ENCODE data around the gene GSN. TPM values are rescaled to one million over a fixed set of nuclear protein-coding genes. Genes with fewer than 3 reads are reported as not detected.

Gene GSN
- polyA plus RNA-seq, 3 donors, result 67.4 to 187 (median 95.8) TPM

GRCh38 chr9:121280715-121281613, 13.0 kb downstream of the GSN start:
- H3K4me3 ChIP-seq (replicated peaks in 1 of 3; ENCODE audit: low read depth in 2 of 3, low read length in 3 of 3), result peak overlapping the region in 1 of 3 experiments; percentile 24
- no peak for TF ChIP-seq CTCF (IDR thresholded peaks at IDR 0.05)
- DNase-seq, result no peak
- H3K36me3 ChIP-seq (replicated peaks in 1 of 2; ENCODE audit: control insufficient read depth in 1 of 2, insufficient read depth in 2 of 2, low read length in 2 of 2), result peaks cover 0 to 8% of the 10 kb centered on the region in 2 donors
- intact Hi-C loops (cut with micrococcal nuclease), result no loop called here
- H3K27me3 Mint-ChIP-seq (ENCODE audit: low read depth in 3 of 3), result peaks cover 0 to 2% (median 0%) of the 10 kb centered on the region in 3 donors
- peaks cover 61 to 75% of the 10 kb centered on the region in 2 donors for H3K4me1 ChIP-seq (ENCODE audit: control insufficient read depth in 1 of 2, insufficient read depth in 2 of 2, low read length in 2 of 2)
- H2AFZ ChIP-seq (ENCODE audit: insufficient read depth, low read depth, low read length, poor library complexity, severe bottlenecking), result no peak overlapping the region
- H3K4me1 Mint-ChIP-seq, result peaks cover 78% of the 10 kb centered on the region
- peaks cover 32 to 45% of the 10 kb centered on the region in 2 donors for H3K36me3 Mint-ChIP-seq
- 89% methylated on average over 10 of the region's 11 CpGs for WGBS (ENCODE audit: insufficient coverage)
- peaks cover 52% of the 10 kb centered on the region for H3K79me2 ChIP-seq (ENCODE audit: insufficient read depth, low read length)
- peaks cover 17% of the 10 kb centered on the region for H4K20me1 ChIP-seq (ENCODE audit: insufficient read depth, low read length)
- H3K4me2 ChIP-seq (replicated peaks; ENCODE audit: extremely low read depth, low read length, poor library complexity, severe bottlenecking), result no peak overlapping the region
- no peak overlapping the region for H3K9ac ChIP-seq (ENCODE audit: insufficient read depth, low read length, poor library complexity, severe bottlenecking)
- no peaks in the 10 kb centered on the region for H3K9me3 ChIP-seq (replicated peaks in 1 of 2; ENCODE audit: control insufficient read depth in 1 of 2, insufficient read depth in 1 of 2, low read length in 2 of 2)
- H3K27ac ChIP-seq (ENCODE audit: low read depth in 1 of 2, low read length in 2 of 2), result peak overlapping the region in 1 of 2 donors; percentile 44
- no peaks in the 10 kb centered on the region for H3K27me3 ChIP-seq (ENCODE audit: control insufficient read depth in 2 of 2, insufficient read depth in 2 of 2, low read length in 2 of 2)
- peak overlapping the region in 1 of 2 donors; percentile 13 for H3K4me3 Mint-ChIP-seq
- H3K27ac Mint-ChIP-seq, result peak overlapping the region in 6 of 7 donors; percentile 18 to 93 (median 70)
- H3K9me3 Mint-ChIP-seq, result no peaks in the 10 kb centered on the region

- no peak overlapping the region for H3K9ac ChIP-seq (ENCODE audit: insufficient read depth, low read length, poor library complexity, severe bottlenecking)
- DNase-seq, result peak in 1 of 3 donors; percentile 68
- H3K27ac Mint-ChIP-seq, result peak overlapping the region; percentile 81 to 93 (median 86)
- H3K9me3 Mint-ChIP-seq, result no peaks in the 10 kb centered on the region
- peaks cover 45% of the 10 kb centered on the region for H3K79me2 ChIP-seq (ENCODE audit: insufficient read depth, low read length)
- peaks cover 0 to 8% of the 10 kb centered on the region in 2 donors for H3K36me3 ChIP-seq (replicated peaks in 1 of 2; ENCODE audit: control insufficient read depth in 1 of 2, insufficient read depth in 2 of 2, low read length in 2 of 2)
- H3K27ac ChIP-seq (ENCODE audit: low read depth in 1 of 2, low read length in 2 of 2), result peak overlapping the region; percentile 44 to 74
- H3K36me3 Mint-ChIP-seq, result peaks cover 32 to 42% of the 10 kb centered on the region in 2 donors
- H3K4me3 Mint-ChIP-seq, result peak overlapping the region; percentile 32 to 58
- H3K27me3 Mint-ChIP-seq (ENCODE audit: low read depth in 3 of 3), result peaks cover 0 to 2% (median 0%) of the 10 kb centered on the region in 3 donors
- intact Hi-C loops (cut with micrococcal nuclease), result no loop called here
- no peak overlapping the region for H2AFZ ChIP-seq (ENCODE audit: insufficient read depth, low read depth, low read length, poor library complexity, severe bottlenecking)
- H3K9me3 ChIP-seq (replicated peaks in 1 of 2; ENCODE audit: control insufficient read depth in 1 of 2, insufficient read depth in 1 of 2, low read length in 2 of 2), result no peaks in the 10 kb centered on the region
- H3K4me2 ChIP-seq (replicated peaks; ENCODE audit: extremely low read depth, low read length, poor library complexity, severe bottlenecking), result peak overlapping the region; percentile 35
- no peaks in the 10 kb centered on the region for H3K27me3 ChIP-seq (ENCODE audit: control insufficient read depth in 2 of 2, insufficient read depth in 2 of 2, low read length in 2 of 2)
- H3K4me3 ChIP-seq (replicated peaks in 1 of 3; ENCODE audit: low read depth in 2 of 3, low read length in 3 of 3), result peak overlapping the region in 1 of 3 experiments; percentile 24
- no peak for TF ChIP-seq CTCF (IDR thresholded peaks at IDR 0.05)
- H3K4me1 ChIP-seq (ENCODE audit: control insufficient read depth in 1 of 2, insufficient read depth in 2 of 2, low read length in 2 of 2), result peaks cover 69 to 83% of the 10 kb centered on the region in 2 donors
- peaks cover 84% of the 10 kb centered on the region for H3K4me1 Mint-ChIP-seq
- WGBS (ENCODE audit: insufficient coverage), result 43% methylated on average over 2 of the region's 10 CpGs
- H4K20me1 ChIP-seq (ENCODE audit: insufficient read depth, low read length), result peaks cover 20% of the 10 kb centered on the region
Observed at GRCh38 chr9:121281614-121282276, 13.8 kb downstream of the GSN start.

Data from CD14-positive monocyte (primary cell).